Naive thymus-derived CD4-positive, alpha-beta T cell (primary cell): ENCODE results near the gene ZCWPW1. TPM values are rescaled to one million over a fixed set of nuclear protein-coding genes. Genes with fewer than 3 reads are reported as not detected.
A peak's percentile ranks its signal among the peaks of the same experiment; 100 is the strongest.

Source experiments
- ATAC-seq: fragments of 150-1000 bp; cut with Tn5 transposase; 2 replicates; pipeline ENCODE4 v1.10.0; 2021; ENCODE audit warnings: mild to moderate bottlenecking, moderate library complexity
- CTCF ChIA-PET: fragments of 350-600 bp; sonication (Branson Sonifier 250); formaldehyde crosslinking; loops from one replicate; lab custom pipeline; 2021; ENCODE audit warnings: antibody characterized with exemption; lab: Charles Lee
- POLR2A ChIA-PET: fragments of 350-600 bp; sonication (Branson Sonifier 250); formaldehyde crosslinking; loops from one replicate; lab custom pipeline; 2021; ENCODE audit warnings: antibody characterized with exemption, inconsistent platforms; lab: Charles Lee
- DNase-seq, 9 donors: peaks; one replicate each; pipeline versions ENCODE4 v3.0.0 to v3.0.0-alpha.2; 2020 to 2022; ENCODE audit warnings: mixed read lengths in 1 of 9
- H3K27ac ChIP-seq: one replicate; pipeline ENCODE4 v1.7.0; 2013; ENCODE audit warnings: mild to moderate bottlenecking, low read depth, low read length, moderate library complexity
- H3K27me3 ChIP-seq, 2 donors: one replicate each; pipeline ENCODE4 v1.7.0; 2013; ENCODE audit warnings: low read length in 2 of 2, mild to moderate bottlenecking in 2 of 2, moderate library complexity in 2 of 2; ENCODE audit not compliant: control insufficient read depth in 2 of 2, insufficient read depth in 2 of 2
- H3K36me3 ChIP-seq, 3 experiments: 1 replicate in 2 of 3; 2 replicates in 1 of 3; pipeline ENCODE4 v1.7.0; 2013; ENCODE audit warnings: low read length in 3 of 3, mild to moderate bottlenecking in 3 of 3, moderate library complexity in 1 of 3; ENCODE audit not compliant: insufficient read depth in 3 of 3, control insufficient read depth in 2 of 3
- H3K4me1 ChIP-seq, 2 donors: one replicate each; pipeline ENCODE4 v1.7.0; 2013; ENCODE audit warnings: low read length in 2 of 2, mild to moderate bottlenecking in 2 of 2, moderate library complexity in 1 of 2; ENCODE audit not compliant: control insufficient read depth in 2 of 2, insufficient read depth in 2 of 2
- H3K4me3 ChIP-seq: 2 replicates; pipeline ENCODE4 v1.7.0; 2013; ENCODE audit warnings: mild to moderate bottlenecking, low read length
- H3K9me3 ChIP-seq, 3 experiments: 1 replicate in 2 of 3; 2 replicates in 1 of 3; pipeline ENCODE4 v1.7.0; 2013; ENCODE audit warnings: low read length in 3 of 3; ENCODE audit not compliant: control insufficient read depth in 2 of 3
- H3K27ac Mint-ChIP-seq, 9 donors: one replicate each; pipeline ENCODE4 v1.8.0; 2020 to 2022; ENCODE audit warnings: mixed read lengths in 9 of 9, mild to moderate bottlenecking in 8 of 9, moderate library complexity in 5 of 9, inconsistent platforms in 2 of 9
- H3K27me3 Mint-ChIP-seq, 5 donors: one replicate each; pipeline ENCODE4 v1.8.0; 2021 to 2022; ENCODE audit warnings: mixed read lengths in 5 of 5, mild to moderate bottlenecking in 1 of 5
- H3K36me3 Mint-ChIP-seq, 5 donors: one replicate each; pipeline ENCODE4 v1.8.0; 2020 to 2022; ENCODE audit warnings: mixed read lengths in 5 of 5, mild to moderate bottlenecking in 3 of 5, inconsistent platforms in 1 of 5
- H3K4me1 Mint-ChIP-seq, 7 donors: one replicate each; pipeline ENCODE4 v1.8.0; 2020 to 2022; ENCODE audit warnings: mixed read lengths in 7 of 7, mild to moderate bottlenecking in 3 of 7, inconsistent platforms in 1 of 7
- H3K4me3 Mint-ChIP-seq, 10 donors: one replicate each; pipeline ENCODE4 v1.8.0; 2020 to 2022; ENCODE audit warnings: mild to moderate bottlenecking in 10 of 10, mixed read lengths in 10 of 10, moderate library complexity in 6 of 10, inconsistent platforms in 2 of 10
- H3K9me3 Mint-ChIP-seq, 11 donors: one replicate each; pipeline ENCODE4 v1.8.0; 2020 to 2022; ENCODE audit warnings: mixed read lengths in 11 of 11, mild to moderate bottlenecking in 4 of 11, inconsistent platforms in 1 of 11, moderate library complexity in 1 of 11
- intact Hi-C, 2 donors: fragments of 100-400 bp; cut with micrococcal nuclease; formaldehyde crosslinking; loops; one replicate each; pipeline ENCODE4 v1.15.1; 2023
- polyA plus RNA-seq, 2 donors: library from polyadenylated mRNA; unstranded; fragments of 300-500 nt; fragmentation: Illumina TruSeq; gene quantifications; one replicate each; pipeline ENCODE4 v1.2.3, GENCODE V29; 2021
- total RNA-seq, 6 experiments: library from RNA in 5 of 6; stranded (reverse) in 5 of 6; gene quantifications; 1 replicate in 5 of 6; 2 replicates in 1 of 6; pipeline ENCODE4 v1.2.3 and lab custom pipeline; 2021 to 2026

ZCWPW1 gene
- total and polyA plus RNA-seq, 7 experiments from 2014 or later: 4.1 to 18.6 (median 7.1) TPM

- no peak overlapping the region for H3K27ac ChIP-seq
- peak; percentile 17 for ATAC-seq
- intact Hi-C loops: loop anchor here (2.0 to 5.0 kb wide), 2 partner anchors 31 to 35 kb away; partner anchors contain the start of genes MEPCE (in 1 of the 2) and ZCWPW1 (in 1 of the 2)
- H3K27me3 ChIP-seq: no peaks in the 10 kb centered on the region
- DNase-seq: no peak
- CTCF ChIA-PET: interaction anchor here (1.2 kb wide), 1 partner anchor 10 kb away, joined by 5 read pairs; no protein-coding TSS in a partner anchor
- POLR2A ChIA-PET: no interaction called here
- H3K4me3 ChIP-seq: no peak overlapping the region
- H3K27ac Mint-ChIP-seq: peak overlapping the region in 8 of 9 donors; percentile 16 to 92 (median 82)
- peak overlapping the region in 6 of 10 donors; percentile 47 to 80 (median 76) for H3K4me3 Mint-ChIP-seq
- no peaks in the 10 kb centered on the region for H3K36me3 ChIP-seq
- no peaks in the 10 kb centered on the region for H3K9me3 Mint-ChIP-seq
- H3K27me3 Mint-ChIP-seq: peaks cover 0 to 51% (median 0%) of the 10 kb centered on the region in 5 donors
- H3K4me1 ChIP-seq: peaks cover 6 to 9% of the 10 kb centered on the region in 2 donors
- H3K4me1 Mint-ChIP-seq: peaks cover 19 to 26% (median 22%) of the 10 kb centered on the region in 7 donors
- peaks cover 0 to 13% (median 5%) of the 10 kb centered on the region in 5 donors for H3K36me3 Mint-ChIP-seq
- no peaks in the 10 kb centered on the region for H3K9me3 ChIP-seq
Observed at GRCh38 chr7:100397315-100398081, 31.0 kb downstream of the ZCWPW1 start.

- POLR2A ChIA-PET: interaction anchor here (1.2 kb wide), 1 partner anchor 14 kb away, joined by 3 read pairs; no protein-coding TSS in a partner anchor
- intact Hi-C loops: loop anchor here (2.0 to 5.0 kb wide), 2 partner anchors 32 to 34 kb away; partner anchors contain the start of genes MEPCE (in 1 of the 2) and ZCWPW1 (in 1 of the 2)
- peak overlapping the region; percentile 59 to 80 (median 72) for H3K4me3 Mint-ChIP-seq
Observed at GRCh38 chr7:100396421-100396982, 32.0 kb downstream of the ZCWPW1 start.

GRCh38 chr7:100394077-100394476 lies 34.4 kb downstream of the ZCWPW1 start:
- Histone ChIP-seq H3K4me1 (peaks cover 6 to 9% of the 10 kb centered on the region in 2 donors), H3K27ac (no peak overlapping the region), H3K36me3 (no peaks in the 10 kb centered on the region), H3K4me3 (no peak overlapping the region), H3K9me3 (no peaks in the 10 kb centered on the region), H3K27me3 (no peaks in the 10 kb centered on the region)
- intact Hi-C loops: no loop called here
- ChIA-PET CTCF (no interaction called here), POLR2A (no interaction called here)
- DNase-seq (no peak), ATAC-seq (no peak)
- Mint-ChIP-seq H3K4me3 (no peak overlapping the region), H3K4me1 (peaks cover 19 to 33% (median 23%) of the 10 kb centered on the region in 7 donors), H3K9me3 (no peaks in the 10 kb centered on the region), H3K36me3 (no peaks in the 10 kb centered on the region), H3K27me3 (peaks cover 0 to 54% (median 3%) of the 10 kb centered on the region in 5 donors), H3K27ac (peak overlapping the region in 1 of 9 donors; percentile 72)

More at GRCh38 chr7:100396421-100396982, 32.0 kb downstream of the ZCWPW1 start:
- no peaks in the 10 kb centered on the region for H3K9me3 ChIP-seq
- H3K4me3 ChIP-seq: no peak overlapping the region
- ATAC-seq (peak; percentile 95), DNase-seq (peak in 8 of 9 donors; percentile 19 to 54 (median 48))
- CTCF ChIA-PET: no interaction called here
- H3K27me3 ChIP-seq: no peaks in the 10 kb centered on the region
- H3K27me3 Mint-ChIP-seq: peaks cover 0 to 51% (median 0%) of the 10 kb centered on the region in 5 donors
- peaks cover 6 to 9% of the 10 kb centered on the region in 2 donors for H3K4me1 ChIP-seq
- peaks cover 19 to 28% (median 22%) of the 10 kb centered on the region in 7 donors for H3K4me1 Mint-ChIP-seq
- H3K36me3 Mint-ChIP-seq: peaks cover 0 to 4% (median 0%) of the 10 kb centered on the region in 5 donors
- peak overlapping the region; percentile 29 for H3K27ac ChIP-seq
- no peaks in the 10 kb centered on the region for H3K9me3 Mint-ChIP-seq
- H3K36me3 ChIP-seq: no peaks in the 10 kb centered on the region
- H3K27ac Mint-ChIP-seq: peak overlapping the region; percentile 63 to 92 (median 83)

DNA sequence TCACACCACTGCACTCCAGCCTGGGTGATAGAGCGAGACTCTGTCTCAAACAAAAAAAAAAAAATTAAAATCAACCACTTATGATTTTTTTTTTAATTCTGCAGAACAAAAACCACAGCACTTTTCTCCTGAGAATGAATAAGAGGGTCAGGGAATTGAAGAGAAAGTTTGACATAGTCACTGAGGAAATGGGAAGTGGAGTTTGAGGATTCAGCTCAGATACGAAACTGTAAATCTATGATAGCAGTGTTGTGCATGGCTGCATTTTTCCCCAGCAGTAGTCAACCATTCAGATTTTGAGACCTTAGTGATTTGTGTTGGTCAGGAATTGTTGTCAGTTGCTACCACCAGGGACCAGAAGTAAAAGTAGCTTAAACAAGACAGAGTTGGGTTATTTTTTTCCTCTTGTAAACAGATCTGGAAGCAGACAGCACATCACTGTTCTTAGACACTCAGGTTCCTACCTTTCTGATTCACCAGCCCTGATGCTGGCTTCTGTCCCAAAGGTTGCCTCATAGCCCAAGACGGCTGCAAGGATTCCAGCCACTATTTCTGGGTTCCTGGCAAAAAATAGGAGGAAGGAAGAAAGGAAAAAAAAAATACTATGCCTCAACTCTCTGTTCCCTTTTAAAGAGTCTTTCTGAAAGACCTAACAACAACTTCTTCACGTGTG lies 35.1 kb downstream of the ZCWPW1 start:
- Histone ChIP-seq H3K4me1 (peaks cover 6 to 9% of the 10 kb centered on the region in 2 donors), H3K27me3 (no peaks in the 10 kb centered on the region), H3K27ac (no peak overlapping the region), H3K9me3 (no peaks in the 10 kb centered on the region), H3K4me3 (no peak overlapping the region), H3K36me3 (no peaks in the 10 kb centered on the region)
- ChIA-PET POLR2A (interaction anchor here (0.6 to 0.7 kb wide), 2 partner anchors 14 to 326 kb away, joined by 3 to 4 read pairs; no protein-coding TSS in a partner anchor), CTCF (no interaction called here)
- peaks cover 15 to 31% (median 19%) of the 10 kb centered on the region in 7 donors for H3K4me1 Mint-ChIP-seq
- peaks cover 0 to 49% (median 3%) of the 10 kb centered on the region in 5 donors for H3K27me3 Mint-ChIP-seq
- ATAC-seq (no peak), DNase-seq (no peak)
- intact Hi-C loops: no loop called here
- no peaks in the 10 kb centered on the region for H3K36me3 Mint-ChIP-seq
- no peak overlapping the region for H3K4me3 Mint-ChIP-seq
- H3K9me3 Mint-ChIP-seq: no peaks in the 10 kb centered on the region
- H3K27ac Mint-ChIP-seq: no peak overlapping the region

GRCh38 chr7:100390286-100391009 lies 38.1 kb downstream of the ZCWPW1 start:
- CTCF ChIA-PET: no interaction called here

More at GRCh38 chr7:100390286-100391009, 38.1 kb downstream of the ZCWPW1 start:
- H3K36me3 ChIP-seq: no peaks in the 10 kb centered on the region
- ATAC-seq: no peak
- POLR2A ChIA-PET: no interaction called here
- H3K9me3 Mint-ChIP-seq: no peaks in the 10 kb centered on the region
- H3K9me3 ChIP-seq: no peaks in the 10 kb centered on the region
- no peaks in the 10 kb centered on the region for H3K36me3 Mint-ChIP-seq
- intact Hi-C loops: no loop called here
- no peak overlapping the region for H3K4me3 Mint-ChIP-seq
- H3K4me1 ChIP-seq: no peaks in the 10 kb centered on the region
- peaks cover 0 to 9% (median 2%) of the 10 kb centered on the region in 7 donors for H3K4me1 Mint-ChIP-seq
- H3K27ac Mint-ChIP-seq: no peak overlapping the region
- H3K4me3 ChIP-seq: no peak overlapping the region
- DNase-seq: no peak
- no peak overlapping the region for H3K27ac ChIP-seq
- H3K27me3 Mint-ChIP-seq: peaks cover 0 to 47% (median 3%) of the 10 kb centered on the region in 5 donors
- no peaks in the 10 kb centered on the region for H3K27me3 ChIP-seq
